ENCODE results near the gene KRT31. TPM values are rescaled to one million over a fixed set of nuclear protein-coding genes. Genes with fewer than 3 reads are reported as not detected.
"Not testable (repeated sequence)": the region's sequence is repeated elsewhere in the genome, so short reads cannot be mapped to it uniquely, and the experiment has no call there.

KRT31 gene
- total RNA-seq, 1 experiment from 2014 or later, result not detected

GRCh38 chr17:41429667-41430066 lies 32.3 kb upstream of the KRT31 start:
- TF ChIP-seq CTCF (IDR thresholded peaks at IDR 0.05; ENCODE audit: unreplicated experiment), result no peak
- no TSS peak for BruUV-seq (replicated peaks)
- no peaks in the 10 kb centered on the region for H3K9me3 Mint-ChIP-seq (ENCODE audit: unreplicated experiment)
- H3K36me3 Mint-ChIP-seq (ENCODE audit: insufficient read depth, unreplicated experiment), result no peaks in the 10 kb centered on the region
- H3K27ac Mint-ChIP-seq (ENCODE audit: low read depth, unreplicated experiment), result no peak overlapping the region
- CTCF ChIA-PET, result no interaction called here
- H3K4me1 Mint-ChIP-seq (ENCODE audit: insufficient read depth, unreplicated experiment), result no peaks in the 10 kb centered on the region
- DNase-seq (ENCODE audit: unreplicated experiment), result no peak
- no peaks in the 10 kb centered on the region for H3K27me3 Mint-ChIP-seq (ENCODE audit: insufficient read depth, unreplicated experiment)
- no peak overlapping the region for H3K4me3 Mint-ChIP-seq (ENCODE audit: unreplicated experiment)
- intact Hi-C loops (cut with micrococcal nuclease), result no loop called here
- POLR2A ChIA-PET, result no interaction called here

- H3K27ac Mint-ChIP-seq (ENCODE audit: low read depth, unreplicated experiment), result no peak overlapping the region
- no peak for DNase-seq (ENCODE audit: unreplicated experiment)
- H3K27me3 Mint-ChIP-seq (ENCODE audit: insufficient read depth, unreplicated experiment), result no peaks in the 10 kb centered on the region
- H3K9me3 Mint-ChIP-seq (ENCODE audit: unreplicated experiment), result no peaks in the 10 kb centered on the region
- H3K36me3 Mint-ChIP-seq (ENCODE audit: insufficient read depth, unreplicated experiment), result no peaks in the 10 kb centered on the region
- CTCF ChIA-PET, result interaction anchor here (0.6 kb wide), 1 partner anchor 565 kb away, joined by 3 read pairs; no protein-coding TSS in a partner anchor
- no TSS peak for BruUV-seq (replicated peaks)
- TF ChIP-seq CTCF (IDR thresholded peaks at IDR 0.05; ENCODE audit: unreplicated experiment), result no peak
- intact Hi-C loops (cut with micrococcal nuclease), result no loop called here
- no peaks in the 10 kb centered on the region for H3K4me1 Mint-ChIP-seq (ENCODE audit: insufficient read depth, unreplicated experiment)
- no peak overlapping the region for H3K4me3 Mint-ChIP-seq (ENCODE audit: unreplicated experiment)
- POLR2A ChIA-PET, result no interaction called here
Measured at GRCh38 chr17:41428591-41429291, 31.3 kb upstream of the KRT31 start.

- intact Hi-C loops (cut with micrococcal nuclease), result no loop called here
- POLR2A ChIA-PET, result no interaction called here
- CTCF ChIA-PET, result interaction anchor here (0.6 kb wide), 2 partner anchors 100 to 824 kb away, joined by 3 read pairs; no protein-coding TSS in a partner anchor
Measured at GRCh38 chr17:41424111-41424635, 26.8 kb upstream of the KRT31 start, which contains the start of gene KRT37. Gene KRT37, minus strand, starts transcription at chr17:41424585. Its CDS starts 62 bp downstream, at chr17:41424523.

GRCh38 chr17:41422586-41422985 lies 25.2 kb upstream of the KRT31 start:
- H3K9me3 Mint-ChIP-seq (ENCODE audit: unreplicated experiment); H3K4me3 Mint-ChIP-seq (ENCODE audit: unreplicated experiment); BruUV-seq (replicated peaks); H3K36me3 Mint-ChIP-seq (ENCODE audit: insufficient read depth, unreplicated experiment); H3K27ac Mint-ChIP-seq (ENCODE audit: low read depth, unreplicated experiment); H3K27me3 Mint-ChIP-seq (ENCODE audit: insufficient read depth, unreplicated experiment); DNase-seq (ENCODE audit: unreplicated experiment); intact Hi-C loops (cut with micrococcal nuclease); POLR2A ChIA-PET: not testable (repeated sequence)
- peaks cover 27% of the 10 kb centered on the region for H3K4me1 Mint-ChIP-seq (ENCODE audit: insufficient read depth, unreplicated experiment)
- CTCF ChIA-PET, result interaction anchor here (0.6 to 1.0 kb wide), 3 partner anchors 245 to 519 kb away, joined by 3 read pairs; no protein-coding TSS in a partner anchor

More at GRCh38 chr17:41424111-41424635, 26.8 kb upstream of the KRT31 start, which contains the start of gene KRT37:
- Mint-ChIP-seq H3K9me3 (ENCODE audit: unreplicated experiment) (no peaks in the 10 kb centered on the region), H3K4me3 (ENCODE audit: unreplicated experiment) (no peak within 1 kb of the TSS), H3K27me3 (ENCODE audit: insufficient read depth, unreplicated experiment) (no peaks in the 10 kb centered on the region), H3K4me1 (ENCODE audit: insufficient read depth, unreplicated experiment) (peaks cover 22% of the 10 kb centered on the region), H3K27ac (ENCODE audit: low read depth, unreplicated experiment) (no peak within 1 kb of the TSS), H3K36me3 (ENCODE audit: insufficient read depth, unreplicated experiment) (no peaks in the 10 kb centered on the region)
- BruUV-seq (replicated peaks), result no TSS peak
- TF ChIP-seq CTCF (IDR thresholded peaks at IDR 0.05; ENCODE audit: unreplicated experiment), result no peak
- DNase-seq (ENCODE audit: unreplicated experiment), result no peak

All from MCF 10A (cell line).